8988T (cell line): ENCODE results near the gene TBC1D4.
"Not testable (repeated sequence)": the region's sequence is repeated elsewhere in the genome, so short reads cannot be mapped to it uniquely, and the experiment has no call there.

Experiments used
- DNase-seq: peaks from one replicate; pipeline ENCODE4 v3.0.0; 2011

TBC1D4 gene

DNA sequence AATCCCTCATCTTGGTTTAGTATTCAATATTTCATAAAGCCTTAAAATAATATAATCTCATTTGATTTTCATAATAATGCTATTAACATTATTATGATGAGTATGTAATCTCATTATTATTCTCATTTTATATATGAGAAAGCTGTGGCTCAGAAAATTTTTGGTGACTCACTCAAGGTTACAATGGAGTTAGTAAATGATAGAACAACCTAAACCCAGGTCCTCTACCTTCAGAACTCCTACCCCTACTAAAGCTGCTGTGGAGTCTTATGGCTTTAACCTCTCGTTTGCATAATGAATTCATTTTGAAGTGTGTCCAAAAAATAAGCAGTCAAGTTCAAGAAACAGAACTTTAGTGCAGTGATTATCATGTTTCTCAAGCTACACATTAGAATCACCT is 226.3 kb downstream of the TBC1D4 start:
- no peak for DNase-seq

GRCh38 chr13:75255147-75255546 is 226.8 kb downstream of the TBC1D4 start:
- DNase-seq = no peak

DNA sequence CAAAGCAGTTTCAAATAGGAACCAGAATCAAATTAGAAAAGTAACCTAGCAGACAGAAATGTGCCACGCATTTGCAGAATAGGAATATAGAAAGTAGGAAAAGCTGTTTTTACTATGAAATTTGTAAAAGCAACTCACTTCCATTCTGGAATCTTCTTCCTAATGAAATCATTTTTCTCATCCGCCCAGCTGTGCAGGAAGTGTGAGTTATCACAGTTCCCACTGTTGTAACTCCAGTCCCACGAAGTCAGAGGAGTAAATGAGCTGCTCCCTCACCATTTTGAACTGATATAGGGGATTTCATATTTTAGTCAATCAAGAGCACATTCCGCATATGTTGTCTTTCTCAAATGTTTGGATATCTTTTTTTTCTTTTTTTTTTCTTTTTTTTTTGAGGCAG is 230.8 kb downstream of the TBC1D4 start:
- no peak for DNase-seq

GRCh38 chr13:75250526-75251178 is 231.3 kb downstream of the TBC1D4 start:
- DNase-seq = no peak

DNA sequence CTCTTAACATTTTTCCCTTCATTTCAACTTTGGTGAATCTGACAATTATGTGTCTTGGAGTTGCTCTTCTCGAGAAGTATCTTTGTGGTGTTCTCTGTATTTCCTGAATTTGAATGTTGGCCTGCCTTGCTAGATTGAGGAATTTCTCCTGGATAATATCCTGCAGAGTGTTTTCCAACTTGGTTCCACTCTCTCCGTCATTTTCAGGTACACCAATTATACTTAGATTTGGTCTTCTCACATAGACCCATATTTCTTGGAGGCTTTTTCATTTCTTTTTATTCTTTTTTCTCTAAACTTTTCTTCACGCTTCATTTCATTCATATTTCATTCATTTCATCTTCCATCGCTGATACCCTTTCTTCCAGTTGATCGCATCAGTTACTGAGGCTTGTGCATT is 236.4 kb downstream of the TBC1D4 start:
- not testable (repeated sequence) for DNase-seq

GRCh38 chr13:75240240-75240639 is 241.7 kb downstream of the TBC1D4 start:
- not testable (repeated sequence) for DNase-seq

DNA sequence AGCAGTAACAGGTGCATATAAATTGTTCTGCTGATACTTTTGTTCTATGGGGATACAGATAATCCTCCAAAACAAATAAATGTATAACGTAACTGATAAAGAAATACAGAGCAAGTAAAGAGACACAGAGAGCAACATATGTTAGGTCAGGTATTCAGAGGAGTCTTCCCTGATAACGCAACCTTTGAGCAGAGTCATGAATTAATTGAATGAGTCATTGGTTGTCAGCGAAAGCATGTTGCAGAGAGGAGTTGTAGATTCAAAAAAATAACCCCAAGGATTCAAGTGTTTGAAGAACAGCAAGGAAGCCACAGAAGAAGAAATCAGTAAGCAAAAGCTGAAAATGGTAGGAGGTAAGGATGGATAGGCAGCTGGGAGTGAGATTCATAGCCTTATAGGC is 245.2 kb downstream of the TBC1D4 start:
- no peak for DNase-seq
